HG03457 (cell line): ENCODE measurements around the gene ATR.

Experiments used
- ATAC-seq: cut with Tn5 transposase; IDR thresholded peaks from one replicate; pipeline ENCODE4 v1.9.1; 2021; ENCODE audit warnings: moderate number of reproducible peaks; ENCODE audit not compliant: unreplicated experiment

Gene ATR

GRCh38 chr3:142530296-142530695 is 48.2 kb downstream of the ATR start:
- ATAC-seq: no peak

- no peak for ATAC-seq
These were observed 54.5 kb downstream of the ATR start for GRCh38 chr3:142523921-142524566.

DNA sequence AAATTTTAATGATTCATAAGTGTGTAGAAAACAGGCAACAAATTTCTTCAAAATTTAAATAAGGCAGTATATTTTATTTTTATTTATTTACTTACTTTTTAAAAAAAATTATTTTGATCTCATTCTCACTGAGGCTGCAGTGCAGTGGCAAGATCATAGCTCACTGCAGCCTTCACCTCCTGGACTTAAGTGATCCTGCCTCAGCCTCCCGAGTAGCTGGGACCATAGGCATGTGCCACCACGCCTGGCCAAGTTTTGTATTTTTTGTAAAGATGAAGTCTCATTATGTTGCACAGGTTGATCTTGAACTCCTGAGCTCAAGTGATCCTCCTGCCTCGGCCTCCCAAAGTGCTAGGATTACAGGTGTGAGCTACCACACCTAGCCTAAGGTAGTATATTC is 69.5 kb downstream of the ATR start:
- ATAC-seq: no peak

DNA sequence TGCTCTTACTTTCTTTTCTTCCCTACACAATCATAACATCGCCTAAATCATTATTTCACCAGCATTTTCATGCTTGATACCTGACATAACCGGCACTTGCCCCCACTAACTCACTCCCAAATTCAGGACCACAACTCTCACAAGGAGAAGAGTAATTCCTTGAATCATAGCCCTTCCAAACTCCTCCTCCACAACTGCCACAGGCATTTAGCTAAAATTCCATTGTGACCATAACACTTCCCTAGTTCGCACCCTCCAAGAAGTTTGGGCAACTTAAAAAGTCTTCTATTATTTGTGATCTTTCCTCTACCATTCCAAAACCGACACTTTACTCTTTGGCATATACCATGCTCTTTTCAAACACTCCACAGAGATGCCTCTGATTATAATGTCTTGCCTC is 71.3 kb downstream of the ATR start:
- ATAC-seq: no peak

- ATAC-seq: no peak
These were observed 76.1 kb downstream of the ATR start for GRCh38 chr3:142502187-142502985.

DNA sequence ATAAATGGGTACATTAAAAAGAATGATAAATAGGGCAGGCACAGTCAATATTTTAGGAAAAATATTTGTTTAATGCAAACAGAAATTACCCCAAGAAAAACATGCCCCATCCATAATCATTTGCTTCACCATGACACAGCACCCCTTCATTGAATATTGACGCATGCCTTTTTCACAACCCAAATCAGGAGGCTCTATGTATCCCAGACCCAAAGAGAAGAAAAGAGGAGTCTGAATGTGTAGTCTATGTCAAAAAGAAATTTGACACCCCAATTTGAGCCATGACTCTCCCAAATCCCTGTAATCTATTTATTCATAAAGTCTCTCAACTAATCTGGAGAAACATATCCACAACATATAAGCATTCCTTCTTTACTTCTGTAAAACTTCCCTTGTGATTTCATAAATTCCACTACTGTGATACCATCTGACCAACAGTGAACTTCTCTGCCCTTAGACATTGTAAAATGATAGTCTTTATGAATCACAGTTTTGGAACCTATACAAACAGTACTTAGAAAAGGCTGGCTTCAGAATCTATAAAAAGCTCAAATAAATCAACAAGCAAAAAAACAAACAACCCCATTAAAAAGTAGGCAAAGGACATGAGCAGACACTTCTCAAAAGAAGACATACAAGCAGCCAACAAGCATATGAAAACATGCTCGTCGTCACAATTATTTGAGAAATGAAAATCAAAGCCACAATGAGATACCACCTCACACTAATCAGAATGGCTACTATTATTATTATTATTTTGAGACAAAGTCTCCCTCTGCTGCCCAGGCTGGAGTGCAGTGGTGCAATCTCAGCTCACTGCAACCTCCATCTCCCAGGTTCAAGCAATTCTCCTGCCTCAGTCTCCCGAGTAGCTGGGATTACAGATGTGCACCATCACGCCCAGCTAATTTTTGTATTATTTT is 77.3 kb downstream of the ATR start:
- ATAC-seq: no peak

- no peak for ATAC-seq
These were observed 78.3 kb downstream of the ATR start for GRCh38 chr3:142500211-142500610.

- ATAC-seq: no peak
These were observed 79.9 kb downstream of the ATR start for GRCh38 chr3:142498397-142499180.

- ATAC-seq: no peak
These were observed 80.8 kb downstream of the ATR start for GRCh38 chr3:142497729-142498128.

DNA sequence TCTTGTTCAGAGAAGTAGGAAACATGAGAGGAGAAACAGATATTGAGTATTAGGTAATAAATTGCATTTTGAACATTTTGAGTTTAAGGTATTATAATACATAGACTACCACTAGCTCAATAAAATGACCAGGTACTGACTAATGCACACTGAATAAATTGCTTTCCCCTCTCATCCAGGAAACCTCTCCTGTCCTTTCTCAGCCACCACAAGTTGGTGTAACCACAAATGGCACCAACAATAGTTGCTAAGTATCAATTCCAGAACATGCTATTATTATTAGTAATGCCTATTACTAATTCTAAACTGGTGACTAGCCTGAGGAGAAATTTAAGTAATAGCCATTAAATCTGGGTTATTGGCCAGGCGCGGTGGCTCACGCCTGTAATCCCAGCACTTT is 83.4 kb downstream of the ATR start:
- ATAC-seq: no peak

- ATAC-seq: no peak
These were observed 86.3 kb downstream of the ATR start for GRCh38 chr3:142492184-142492583.

GRCh38 chr3:142489572-142490323 is 88.8 kb downstream of the ATR start:
- no peak for ATAC-seq

- ATAC-seq: no peak
These were observed 93.6 kb downstream of the ATR start for GRCh38 chr3:142484912-142485435.

DNA sequence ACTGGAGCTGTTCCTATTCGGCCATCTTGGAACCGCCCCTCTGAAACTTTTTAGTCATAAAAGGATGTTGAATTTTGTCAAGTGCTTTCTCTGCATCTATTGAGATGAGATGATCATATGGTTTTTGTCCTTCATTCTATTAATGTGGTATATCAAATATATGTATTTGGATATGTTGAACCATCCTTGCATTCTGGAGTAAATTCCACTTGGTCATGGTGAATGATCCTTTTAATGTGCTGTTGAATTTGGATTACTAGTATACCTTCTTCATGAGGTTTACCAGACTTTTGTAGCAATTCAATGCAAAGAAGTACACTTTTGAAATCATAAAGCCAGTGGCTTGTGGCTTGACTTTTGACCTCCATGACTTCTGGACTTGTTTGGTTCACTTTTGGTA is 97.3 kb downstream of the ATR start:
- ATAC-seq: no peak

- no peak for ATAC-seq
These were observed 107.7 kb downstream of the ATR start for GRCh38 chr3:142470826-142471225.

GRCh38 chr3:142468456-142468855 is 110.1 kb downstream of the ATR start:
- no peak for ATAC-seq

GRCh38 chr3:142467768-142468167 is 110.8 kb downstream of the ATR start:
- no peak for ATAC-seq

DNA sequence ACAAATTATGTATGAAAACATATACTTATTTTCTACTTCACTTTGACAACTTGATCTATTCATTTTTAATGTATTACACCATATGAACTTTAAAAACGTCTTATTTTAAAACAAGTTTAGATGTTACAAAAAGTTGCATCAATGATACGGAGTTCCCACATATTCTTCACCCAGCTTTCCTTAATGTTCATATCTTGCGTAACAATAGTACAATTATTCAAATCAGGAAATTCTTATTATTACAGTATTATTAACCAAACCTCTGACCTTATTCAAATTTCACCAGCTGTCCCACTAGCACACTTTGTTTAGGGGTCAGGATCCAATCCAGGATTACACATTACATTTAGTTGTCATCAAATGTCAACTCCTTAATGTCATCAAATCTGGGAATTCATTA is 117.8 kb downstream of the ATR start:
- no peak for ATAC-seq

DNA sequence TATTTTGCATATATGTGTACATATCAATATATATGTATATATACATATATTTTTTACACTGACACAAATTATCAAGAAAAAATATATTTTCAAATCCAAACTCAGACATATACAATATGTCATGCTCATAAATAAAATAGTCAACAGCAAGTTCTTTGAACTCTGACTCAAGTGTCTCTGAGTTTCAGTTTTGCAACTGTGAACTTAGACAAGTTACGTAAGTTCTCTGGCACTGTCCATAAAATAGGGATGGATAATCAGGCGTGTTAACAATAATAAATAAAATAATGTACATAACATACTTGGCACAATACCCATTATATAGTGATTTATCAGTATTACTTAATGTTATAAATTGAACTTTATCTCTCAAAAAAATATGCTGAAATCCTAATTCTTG is 118.6 kb downstream of the ATR start:
- no peak for ATAC-seq

DNA sequence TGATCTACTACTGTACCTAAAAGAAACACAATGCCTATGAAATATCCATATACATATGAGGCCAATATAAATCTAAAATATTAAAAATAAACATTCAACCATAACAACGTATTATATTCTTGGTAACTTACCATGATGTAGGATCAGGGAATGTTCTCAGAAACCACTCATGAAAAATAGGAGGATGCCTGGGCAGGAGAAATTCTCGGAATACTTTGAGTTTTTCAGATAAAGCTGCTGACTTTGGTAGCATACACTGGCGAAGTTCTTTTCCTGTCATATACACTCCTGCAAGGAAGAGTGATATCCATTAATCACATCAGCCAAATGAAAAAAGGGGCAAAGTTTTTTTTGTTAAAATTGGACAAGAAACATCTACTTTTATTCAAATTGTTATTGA is 119.4 kb downstream of the ATR start:
- ATAC-seq: no peak
